Hippocampal formation (tissue), 2 donors: ENCODE results near the gene CCDC172.
A peak's percentile ranks its signal among the peaks of the same experiment; 100 is the strongest.
"Not testable (repeated sequence)": the region's sequence is repeated elsewhere in the genome, so short reads cannot be mapped to it uniquely, and the experiment has no call there.

ENCODE experiments used
- DNase-seq, 2 donors: peaks; one replicate each; lab custom pipeline; 2025; lab: John Stamatoyannopoulos, UW

The CCDC172 gene

DNA sequence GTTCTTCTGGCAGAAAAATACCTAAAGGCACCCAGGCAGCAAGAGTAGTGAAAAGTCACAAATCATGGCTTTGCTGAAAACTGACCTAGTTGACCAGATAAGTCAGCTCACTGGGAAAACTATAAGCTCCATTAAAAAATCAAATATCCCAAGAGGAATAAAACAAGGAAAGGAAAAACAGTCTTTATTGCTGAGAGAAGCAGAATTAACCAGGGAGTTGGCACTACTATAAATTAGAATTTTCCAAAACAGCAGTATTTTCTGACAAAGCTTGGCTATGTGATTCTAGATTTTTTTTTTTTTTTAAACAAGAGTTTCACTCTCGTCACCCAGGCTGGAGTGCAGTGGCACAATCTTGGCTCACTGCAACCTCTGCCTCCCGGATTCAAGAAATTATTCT, 12.6 kb downstream of the CCDC172 start:
- no peak for DNase-seq

- no peak for DNase-seq
Measured at GRCh38 chr10:116352125-116352524, 27.9 kb downstream of the CCDC172 start.

DNA sequence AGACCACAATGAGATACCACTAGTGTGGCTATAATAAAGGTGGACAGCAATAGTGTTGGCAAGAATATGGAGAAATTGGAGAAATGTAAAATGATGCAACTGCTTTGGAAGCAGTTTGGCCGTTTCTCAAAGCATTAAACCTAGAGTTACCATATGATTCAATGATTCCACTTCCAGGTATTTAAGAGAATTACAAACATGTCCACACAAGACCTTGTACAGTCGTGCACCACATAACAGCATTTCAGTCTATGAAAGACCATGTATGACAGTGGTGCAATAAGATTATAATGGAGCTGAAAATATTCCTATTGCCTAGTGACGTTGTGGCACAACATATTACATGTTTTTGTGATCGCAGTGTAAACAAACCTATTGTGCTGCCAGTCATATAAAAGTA, 29.6 kb downstream of the CCDC172 start:
- DNase-seq: no peak

- no peak for DNase-seq
Measured at GRCh38 chr10:116355341-116355740, 31.1 kb downstream of the CCDC172 start.

DNA sequence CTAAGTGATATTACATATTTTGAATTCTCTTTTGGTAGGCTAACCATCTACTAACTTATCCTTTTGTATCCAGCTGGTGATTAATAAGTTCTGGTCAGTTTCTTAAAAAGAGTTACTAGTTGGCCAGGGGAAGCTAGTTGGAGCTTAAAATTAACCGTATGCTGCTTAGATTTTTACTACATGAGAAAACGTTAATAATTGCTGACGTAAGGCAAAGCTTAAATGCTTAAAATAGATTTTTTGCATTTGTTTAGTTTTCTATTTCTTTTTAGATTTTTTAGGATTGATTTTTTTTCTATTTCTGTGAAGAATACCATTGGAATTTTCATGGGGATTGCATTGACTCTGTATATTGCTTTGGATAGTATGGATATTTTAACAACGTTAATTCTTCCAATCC, 32.6 kb downstream of the CCDC172 start:
- DNase-seq: no peak

DNA sequence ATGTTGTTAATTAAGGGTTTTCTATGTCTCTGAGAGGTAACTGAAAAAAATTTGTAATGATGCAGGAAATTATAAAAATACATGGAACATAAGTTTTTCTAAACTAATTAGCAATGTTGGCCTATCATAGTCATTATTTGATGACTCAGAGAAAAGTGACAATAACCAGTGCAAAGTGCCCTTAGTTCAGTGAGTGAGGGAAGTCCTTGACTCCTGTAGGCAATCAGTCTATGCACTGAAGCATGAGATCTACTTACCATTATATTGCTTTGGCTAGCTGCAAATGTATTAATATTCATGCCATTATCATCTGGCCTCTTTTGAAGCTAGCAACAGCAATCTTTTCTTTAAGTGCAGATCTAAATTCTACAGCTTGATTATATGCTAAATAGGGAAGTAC, 40.6 kb downstream of the CCDC172 start:
- no peak for DNase-seq

- DNase-seq: no peak
Measured at GRCh38 chr10:116371737-116372136, 47.5 kb downstream of the CCDC172 start.

GRCh38 chr10:116382290-116382689, 58.0 kb downstream of the CCDC172 start:
- DNase-seq: no peak

DNA sequence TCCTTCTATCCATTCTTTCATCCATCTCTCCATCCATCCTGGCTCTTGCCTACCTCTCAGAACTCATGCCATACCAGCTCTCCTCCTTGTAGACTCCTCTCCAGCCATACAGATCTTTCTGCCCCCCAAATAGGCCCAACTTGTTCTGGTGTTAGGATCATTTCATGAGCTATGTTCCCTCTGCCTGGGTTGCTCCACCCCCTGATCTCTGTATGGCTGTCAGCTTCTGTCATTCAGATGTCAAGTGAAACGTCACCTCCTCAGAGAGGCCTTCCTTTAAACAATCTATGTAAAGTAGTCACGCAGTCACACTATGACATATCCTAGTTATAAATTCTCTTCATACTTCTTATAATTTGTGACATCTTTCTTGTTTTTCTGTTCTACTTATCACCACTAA, 61.1 kb downstream of the CCDC172 start:
- DNase-seq: no peak

- peak in 1 of 2 donors; percentile 34 for DNase-seq
Measured at GRCh38 chr10:116385994-116386809, 62.0 kb downstream of the CCDC172 start.

DNA sequence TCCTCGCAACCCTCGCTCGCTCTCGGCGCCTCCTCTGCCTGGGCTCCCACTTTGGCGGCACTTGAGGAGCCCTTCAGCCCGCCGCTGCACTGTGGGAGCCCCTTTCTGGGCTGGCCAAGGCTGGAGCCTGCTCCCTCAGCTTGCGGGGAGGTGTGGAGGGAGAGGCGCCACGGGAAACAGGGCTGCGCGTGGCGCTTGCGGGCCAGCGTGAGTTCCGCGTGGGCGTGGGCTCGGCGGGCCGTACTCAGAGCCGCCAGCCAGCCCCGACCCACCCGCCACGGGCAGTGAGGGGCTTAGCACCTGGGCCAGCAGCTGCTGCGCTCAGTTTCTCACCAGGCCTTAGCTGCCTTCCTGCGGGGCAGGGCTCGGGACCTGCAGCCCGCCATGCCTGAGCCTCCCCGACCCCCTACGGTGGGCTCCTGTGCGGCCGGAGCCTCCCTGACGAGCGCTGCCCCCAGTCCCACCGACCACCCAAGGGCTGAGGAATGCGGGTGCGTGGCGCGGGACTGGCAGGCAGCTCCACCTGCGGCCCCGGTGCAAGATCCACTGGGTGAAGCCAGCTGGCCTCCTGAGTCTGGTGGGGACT, 69.1 kb downstream of the CCDC172 start:
- not testable (repeated sequence) for DNase-seq

- DNase-seq: no peak
Measured at GRCh38 chr10:116395223-116395985, 71.2 kb downstream of the CCDC172 start.

GRCh38 chr10:116398224-116398623, 74.0 kb downstream of the CCDC172 start:
- no peak for DNase-seq

GRCh38 chr10:116402858-116403257, 78.6 kb downstream of the CCDC172 start:
- DNase-seq: no peak

DNA sequence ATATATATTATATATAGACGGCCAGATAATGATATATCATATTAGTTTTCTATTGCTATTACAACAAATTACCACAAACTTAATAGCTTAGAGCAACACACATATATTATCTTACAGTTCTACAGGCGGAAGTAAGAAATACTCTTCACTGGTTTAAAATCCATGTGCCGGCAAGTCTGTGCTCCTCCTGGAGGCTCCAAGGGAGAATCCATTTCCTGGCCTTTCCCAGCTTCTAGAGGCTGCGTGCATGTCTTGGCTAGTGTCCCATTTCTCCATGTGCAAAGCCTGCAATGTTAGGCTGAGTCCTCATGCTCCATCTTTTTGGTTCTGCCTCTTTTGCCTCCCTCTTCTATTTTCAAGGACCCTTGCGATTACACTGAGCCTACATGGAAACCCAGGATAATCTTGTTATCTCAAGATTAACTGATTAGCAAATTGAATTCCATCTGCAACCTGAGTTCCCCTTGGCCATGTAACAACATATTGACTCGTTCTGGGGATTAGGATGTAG, 79.5 kb downstream of the CCDC172 start:
- DNase-seq: no peak

GRCh38 chr10:116408719-116409118, 84.5 kb downstream of the CCDC172 start:
- DNase-seq: no peak

GRCh38 chr10:116410351-116410750, 86.1 kb downstream of the CCDC172 start:
- DNase-seq: no peak

DNA sequence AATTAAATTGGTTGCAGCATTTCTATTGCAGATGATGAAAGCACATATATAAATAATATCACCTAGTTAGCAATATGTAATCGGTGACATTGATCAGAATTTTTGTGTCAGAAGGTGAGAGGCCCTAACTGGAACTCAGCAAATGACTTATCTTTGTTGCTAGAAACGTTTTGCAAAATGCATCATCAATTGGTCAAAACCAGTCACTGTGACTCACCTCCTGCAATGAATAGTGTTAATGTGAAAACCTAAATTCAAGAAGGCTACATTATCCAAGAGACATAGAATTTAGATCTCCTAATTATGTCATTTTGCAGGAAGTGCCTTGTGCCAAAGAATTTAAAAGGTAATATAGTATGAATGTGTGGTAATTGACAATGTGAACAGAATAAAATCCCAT, 93.6 kb downstream of the CCDC172 start:
- DNase-seq: no peak

- DNase-seq: no peak
Measured at GRCh38 chr10:116418389-116418788, 94.1 kb downstream of the CCDC172 start.

- DNase-seq: no peak
Measured at GRCh38 chr10:116421815-116422214, 97.6 kb downstream of the CCDC172 start.

- no peak for DNase-seq
Measured at GRCh38 chr10:116427671-116428070, 103.4 kb downstream of the CCDC172 start, which contains the start of gene PNLIPRP3. Gene PNLIPRP3 (plus strand): TSS chr10:116427847. CDS start chr10:116428013, 166 bp downstream.

DNA sequence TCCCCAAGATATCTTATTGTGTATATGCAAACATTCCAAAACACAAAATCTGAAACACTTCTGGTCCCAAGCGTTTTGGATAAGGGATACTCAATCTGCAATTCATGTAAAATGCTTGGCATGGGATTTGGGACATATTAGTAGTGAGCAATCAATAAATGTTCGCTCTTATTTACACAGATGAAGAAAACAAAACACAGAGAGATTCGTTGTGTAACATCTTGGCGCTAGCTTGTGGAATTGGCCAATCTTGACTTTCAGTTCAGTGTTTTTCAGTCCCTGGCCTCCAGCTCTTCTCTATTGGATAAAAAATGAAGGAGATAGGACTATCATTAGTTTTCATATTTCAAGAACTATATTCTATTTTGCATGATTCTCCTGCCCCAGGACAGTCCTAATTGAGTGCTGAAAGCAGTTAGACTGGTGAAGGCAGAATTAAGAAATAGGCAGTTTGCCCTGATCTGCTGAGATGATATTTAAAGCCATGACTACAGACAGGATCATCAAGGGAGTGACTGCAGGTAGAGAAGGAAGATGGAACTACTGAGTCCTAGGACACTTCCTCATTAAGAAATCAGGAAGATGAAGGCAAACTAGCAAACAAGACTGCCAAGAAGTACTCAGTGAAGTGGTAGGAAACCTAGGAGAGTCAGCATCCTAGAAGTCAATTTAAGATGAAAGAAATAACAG, 105.2 kb downstream of the CCDC172 start:
- no peak for DNase-seq
